Stimulated activated CD8-positive, alpha-beta memory T cell treated with anti-CD3 and anti-CD28 coated beads, Interleukin-12 subunit alpha, Interleukin-12 subunit beta, amount 100 ng/mL, for 4 hours (primary cell): ENCODE measurements around the gene FOXF1.

ENCODE experiments used
- DNase-seq: peaks from one replicate; pipeline ENCODE4 v3.0.0-alpha.2; 2020; ENCODE audit warnings: low read depth

The FOXF1 gene

GRCh38 chr16:86517652-86518258 is 7.4 kb downstream of the FOXF1 start:
- DNase-seq: no peak

- DNase-seq: no peak
These were observed 8.8 kb downstream of the FOXF1 start for GRCh38 chr16:86519007-86519648.

- DNase-seq: peak; percentile 19
These were observed 9.5 kb downstream of the FOXF1 start for GRCh38 chr16:86519649-86520316.

- DNase-seq: no peak
These were observed 10.2 kb downstream of the FOXF1 start for GRCh38 chr16:86520317-86521210.

GRCh38 chr16:86521236-86522197 is 11.2 kb downstream of the FOXF1 start:
- DNase-seq: no peak

GRCh38 chr16:86522634-86523033 is 12.3 kb downstream of the FOXF1 start:
- no peak for DNase-seq

GRCh38 chr16:86523166-86523740 is 12.9 kb downstream of the FOXF1 start:
- no peak for DNase-seq

GRCh38 chr16:86524029-86524428 is 13.7 kb downstream of the FOXF1 start:
- DNase-seq: no peak

GRCh38 chr16:86525696-86526095 is 15.4 kb downstream of the FOXF1 start:
- DNase-seq: no peak

- DNase-seq: no peak
These were observed 17.0 kb downstream of the FOXF1 start for GRCh38 chr16:86527366-86527765.

GRCh38 chr16:86528061-86528929 is 18.0 kb downstream of the FOXF1 start:
- DNase-seq: no peak

GRCh38 chr16:86529160-86529559 is 18.8 kb downstream of the FOXF1 start:
- no peak for DNase-seq

- DNase-seq: no peak
These were observed 20.2 kb downstream of the FOXF1 start for GRCh38 chr16:86530251-86531190.

GRCh38 chr16:86531191-86531545 is 20.8 kb downstream of the FOXF1 start:
- no peak for DNase-seq

- no peak for DNase-seq
These were observed 21.6 kb downstream of the FOXF1 start for GRCh38 chr16:86531641-86532525.

GRCh38 chr16:86532526-86532815 is 22.1 kb downstream of the FOXF1 start:
- DNase-seq: no peak

- DNase-seq: no peak
These were observed 22.7 kb downstream of the FOXF1 start for GRCh38 chr16:86533076-86533475.

- no peak for DNase-seq
These were observed 23.5 kb downstream of the FOXF1 start for GRCh38 chr16:86533767-86534351.
